ENCODE measurements around the gene GFPT1.
"Not testable (repeated sequence)": the region's sequence is repeated elsewhere in the genome, so short reads cannot be mapped to it uniquely, and the experiment has no call there.

The GFPT1 gene

DNA sequence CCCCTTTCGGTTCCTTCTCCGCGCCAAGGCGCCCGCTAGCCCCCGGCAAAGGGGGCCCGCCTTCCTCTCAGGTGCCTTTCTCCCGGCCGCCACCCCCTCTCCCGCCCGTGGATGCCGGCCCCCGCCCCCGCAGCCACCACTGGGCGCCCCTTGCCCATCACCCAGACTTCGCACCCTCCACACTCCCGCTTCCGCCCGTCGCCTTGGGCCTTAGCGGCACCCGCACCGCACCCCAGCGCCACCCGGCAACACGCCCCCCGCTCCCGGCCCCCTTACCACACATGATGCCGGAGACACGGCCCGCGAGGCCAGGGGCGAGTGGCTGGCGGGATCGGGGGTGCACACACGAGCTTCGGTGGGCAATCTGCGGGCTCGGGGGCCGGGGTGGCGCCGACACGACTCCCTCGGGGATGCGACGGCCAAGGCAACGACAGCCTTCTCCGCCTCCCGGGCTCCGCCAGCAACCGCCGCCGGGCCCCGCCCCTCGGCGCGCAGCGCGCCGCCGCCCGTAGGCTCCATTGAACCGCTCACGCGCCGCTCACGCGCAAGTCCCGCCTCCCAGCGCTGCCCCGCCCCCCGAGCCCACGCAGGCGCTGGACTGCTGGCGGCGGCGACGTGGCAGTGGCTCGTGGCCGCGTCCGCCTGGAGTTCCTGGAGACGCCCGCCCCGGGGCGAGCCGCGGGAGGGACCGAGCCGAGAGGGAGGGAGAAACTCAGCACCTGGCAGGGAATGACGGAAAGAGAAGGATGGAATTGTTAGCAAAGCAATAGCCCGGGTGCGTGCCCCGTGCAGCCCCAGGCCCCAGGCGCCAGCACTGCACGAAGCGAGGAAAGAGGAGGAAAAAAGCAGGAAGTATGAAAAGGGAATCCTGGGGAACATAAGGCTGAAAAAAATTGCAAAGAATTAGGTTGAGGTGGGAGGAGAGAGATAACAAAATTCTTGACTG, at the start of gene GFPT1:
GFPT1 (minus strand) TSS at position 439 of the 946 bp plus-strand sequence; CDS start at position 283, 156 bp downstream.
- peak; percentile 97 for DNase-seq

DNA sequence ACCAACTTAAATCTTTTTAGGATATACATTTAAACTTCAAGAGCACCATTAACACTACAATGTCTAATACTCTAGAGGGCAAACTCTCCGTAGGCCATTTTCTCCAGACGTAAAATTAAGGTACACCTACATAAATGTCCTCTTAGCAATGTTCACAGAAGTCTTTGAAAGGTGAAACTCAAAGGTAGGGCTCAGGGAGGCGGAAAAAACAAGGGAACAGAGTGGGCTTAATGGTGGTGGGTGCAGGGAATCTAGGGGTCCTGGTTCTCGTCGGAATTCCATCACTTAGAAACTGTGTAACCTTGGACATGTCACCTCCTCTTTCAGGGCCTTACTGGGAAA, 49.5 kb upstream of the GFPT1 start:
- DNase-seq: no peak

DNA sequence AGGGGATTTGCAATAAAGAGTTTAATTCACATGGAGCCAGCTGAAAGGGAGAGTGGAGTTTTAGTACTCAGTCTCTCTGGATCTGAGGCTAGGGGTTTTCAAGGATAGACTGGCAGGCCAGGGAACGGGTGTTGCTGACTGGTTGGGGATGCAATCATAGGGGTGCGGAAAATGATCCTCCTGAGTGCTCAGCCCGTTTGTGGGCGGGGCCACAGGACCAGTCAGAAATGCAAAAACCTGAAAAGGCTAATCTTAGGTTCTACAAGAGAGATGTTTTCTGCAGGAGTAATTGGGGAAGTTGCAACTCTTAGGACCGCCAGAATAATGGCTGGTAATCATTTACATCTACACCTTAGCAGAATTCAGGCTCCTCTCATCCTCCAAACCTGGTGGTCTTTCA, 47.7 kb upstream of the GFPT1 start:
- DNase-seq: no peak

DNA sequence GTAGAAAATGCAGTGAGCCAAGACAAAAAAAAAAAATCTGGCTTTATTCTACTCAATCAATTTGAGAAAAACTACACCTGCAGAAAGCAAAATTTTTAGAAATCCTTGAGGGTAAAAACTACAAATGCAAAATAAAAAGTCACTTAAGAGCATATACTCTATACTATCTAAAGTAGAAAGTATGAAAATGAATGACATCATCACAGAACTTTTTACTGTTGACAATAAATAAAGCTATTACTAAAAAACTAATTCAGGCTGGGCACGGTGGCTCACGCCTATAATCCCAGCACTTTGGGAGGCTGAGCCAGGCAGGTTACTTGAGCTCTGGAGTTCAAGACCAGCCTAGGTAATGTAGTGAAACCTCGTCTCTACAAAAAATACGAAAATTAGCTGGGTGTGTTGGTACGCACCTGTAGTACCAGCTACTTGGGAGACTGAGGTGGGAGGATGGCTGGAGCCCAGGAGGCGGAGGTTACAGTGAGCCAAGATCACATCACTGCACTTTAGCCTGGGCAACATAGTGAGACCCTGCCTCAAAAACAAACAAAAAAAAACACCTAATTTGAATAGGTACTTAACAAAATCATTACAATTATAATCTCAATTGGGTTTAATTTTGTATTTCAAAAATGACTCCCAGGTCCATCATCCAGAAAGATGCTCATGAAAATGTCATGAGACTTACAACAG, 42.6 kb upstream of the GFPT1 start:
- DNase-seq: no peak

DNA sequence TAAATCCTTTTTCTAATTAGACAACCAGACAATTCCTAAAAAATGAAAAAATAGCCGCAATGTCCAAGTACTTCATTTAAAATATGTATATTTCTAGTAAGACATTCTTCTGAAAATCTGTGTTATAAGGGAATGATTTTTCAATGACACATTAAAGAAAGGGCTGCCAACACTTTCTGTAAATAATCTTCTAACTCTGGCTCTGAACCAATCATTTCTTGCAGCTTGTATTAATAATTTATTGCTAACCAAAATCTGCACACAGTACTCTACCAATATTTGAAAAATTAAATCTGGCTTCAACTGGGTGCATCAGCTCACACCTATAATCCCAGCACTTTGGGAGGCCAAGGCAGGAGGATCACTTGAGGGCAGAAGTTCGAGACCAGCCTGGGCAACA, 42.0 kb upstream of the GFPT1 start:
- no peak for DNase-seq

DNA sequence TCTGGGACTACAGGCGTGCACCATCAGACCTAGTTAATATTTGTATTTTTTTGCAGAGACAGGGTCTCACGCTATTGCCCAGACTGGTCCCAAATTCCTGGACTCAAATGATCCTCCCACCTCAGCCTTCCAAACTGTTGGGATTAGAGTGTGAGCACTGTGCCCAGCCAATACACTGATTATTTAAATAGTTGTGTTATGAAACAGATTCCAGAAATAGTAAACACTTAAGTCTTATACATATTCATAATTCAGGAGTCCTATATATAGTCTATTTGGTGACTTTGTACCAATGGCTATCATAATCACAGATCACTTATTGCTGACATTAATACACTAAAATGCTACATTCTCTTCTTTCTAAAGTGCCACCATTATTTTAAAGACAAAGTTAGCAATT, 37.4 kb upstream of the GFPT1 start:
- no peak for DNase-seq

DNA sequence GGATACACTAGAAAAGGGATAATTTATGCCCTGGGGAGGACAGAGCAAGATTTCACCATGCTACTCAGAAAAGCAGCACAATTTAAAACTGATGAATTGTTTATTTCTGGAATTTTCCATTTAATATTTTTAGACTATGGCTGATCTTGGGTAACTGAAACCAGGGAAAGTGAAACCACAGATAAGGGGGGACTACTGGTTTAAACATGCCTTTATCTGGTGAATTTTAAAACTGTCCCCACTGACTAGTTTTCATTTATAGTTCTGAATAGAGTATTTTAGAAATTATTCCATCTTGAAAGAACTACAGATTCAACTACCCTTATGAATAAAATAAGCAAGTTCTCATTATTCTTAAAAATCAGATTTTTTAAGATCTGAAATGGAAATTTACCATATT, 35.2 kb upstream of the GFPT1 start:
- no peak for DNase-seq

DNA sequence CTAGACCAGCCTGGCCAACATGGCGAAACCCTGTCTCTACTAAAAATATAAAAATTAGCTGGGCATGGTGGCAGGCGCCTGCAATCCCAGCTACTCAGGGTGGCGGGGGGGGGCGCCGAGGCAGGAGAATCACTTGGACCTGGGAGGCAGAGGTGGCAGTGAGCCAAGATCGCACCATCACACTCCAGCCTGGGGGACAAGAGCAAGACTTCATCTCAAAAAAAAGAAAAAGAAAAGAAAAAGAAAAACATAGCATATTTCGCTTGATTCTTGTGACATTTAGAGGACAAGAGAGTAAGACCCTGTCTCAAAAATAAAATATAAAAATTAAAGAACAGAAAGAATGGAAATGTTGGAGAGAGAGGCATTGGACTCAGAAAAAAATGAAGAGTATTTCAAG, 32.1 kb upstream of the GFPT1 start:
- not testable (repeated sequence) for DNase-seq

DNA sequence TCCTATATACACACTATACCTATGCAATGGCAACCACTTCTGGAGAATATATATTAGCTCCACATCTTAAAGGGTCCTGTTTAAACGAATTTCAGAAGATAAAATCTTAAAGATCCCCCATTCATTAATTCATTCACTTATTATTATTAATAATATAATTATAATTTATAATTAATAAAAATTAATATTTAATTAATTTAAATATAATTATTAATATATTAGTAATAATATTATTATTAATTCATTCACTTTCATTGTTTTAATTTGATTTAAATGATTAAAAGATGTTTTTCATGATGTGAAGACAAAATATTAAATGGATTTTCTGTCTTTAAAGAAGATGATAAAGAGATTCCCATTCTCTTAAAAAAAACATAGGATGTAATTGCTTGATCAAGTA, 29.1 kb upstream of the GFPT1 start:
- DNase-seq: no peak

DNA sequence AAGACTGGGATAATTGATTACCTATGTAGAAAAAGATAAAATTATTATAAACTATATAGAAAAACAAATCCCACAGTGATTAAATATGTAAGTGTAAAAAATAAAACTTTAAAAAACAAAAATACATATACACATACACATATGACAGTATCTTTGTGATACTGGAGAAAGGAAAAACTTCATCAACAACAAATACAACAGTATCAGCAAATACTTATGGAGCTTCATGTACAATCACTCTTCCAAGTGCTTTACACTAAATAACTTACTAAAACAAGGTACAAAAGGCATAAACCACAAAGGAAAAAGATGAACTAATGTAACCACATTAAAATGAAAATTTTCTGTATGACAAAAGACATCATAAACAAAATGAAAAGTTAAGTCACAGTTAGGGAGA, 24.1 kb upstream of the GFPT1 start:
- DNase-seq: no peak

DNA sequence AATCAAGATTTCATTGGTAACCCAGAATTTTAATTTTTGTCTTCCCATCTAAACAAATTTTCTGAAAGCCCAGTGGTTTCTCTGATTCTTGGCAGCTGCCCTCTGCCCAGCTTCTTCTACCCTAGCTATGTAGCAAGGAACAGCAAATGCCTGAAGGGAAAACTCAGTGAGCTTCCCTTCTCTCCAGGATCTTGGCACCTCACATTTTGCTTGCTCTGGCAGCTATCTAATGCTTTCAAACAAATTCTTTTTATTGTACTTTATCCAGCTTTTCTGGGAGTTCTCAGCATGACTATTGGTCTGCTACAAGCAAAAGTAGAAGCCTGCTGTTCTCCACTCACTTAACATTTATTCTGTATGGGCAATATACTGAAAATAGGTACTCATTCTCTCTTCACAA, 18.3 kb upstream of the GFPT1 start:
- DNase-seq: no peak

DNA sequence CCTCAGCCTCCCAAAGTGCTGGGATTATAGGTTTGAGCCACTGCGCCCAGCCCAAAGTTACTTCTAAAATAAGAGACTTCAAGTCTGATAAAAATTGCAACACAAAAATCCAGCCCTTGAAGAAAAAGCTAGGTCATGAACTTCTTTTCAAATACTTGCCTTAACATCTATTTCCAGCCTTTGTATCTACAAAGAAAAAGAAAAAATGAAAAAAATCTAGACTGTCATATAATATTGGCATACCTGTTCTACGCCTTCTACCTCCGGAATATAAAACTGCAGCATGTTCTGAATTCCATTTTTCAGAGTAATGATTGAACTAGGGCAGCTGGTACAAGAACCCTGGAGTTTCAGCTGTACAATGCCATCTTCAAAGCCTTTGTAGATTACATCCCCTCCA, 13.1 kb upstream of the GFPT1 start:
- DNase-seq: no peak

DNA sequence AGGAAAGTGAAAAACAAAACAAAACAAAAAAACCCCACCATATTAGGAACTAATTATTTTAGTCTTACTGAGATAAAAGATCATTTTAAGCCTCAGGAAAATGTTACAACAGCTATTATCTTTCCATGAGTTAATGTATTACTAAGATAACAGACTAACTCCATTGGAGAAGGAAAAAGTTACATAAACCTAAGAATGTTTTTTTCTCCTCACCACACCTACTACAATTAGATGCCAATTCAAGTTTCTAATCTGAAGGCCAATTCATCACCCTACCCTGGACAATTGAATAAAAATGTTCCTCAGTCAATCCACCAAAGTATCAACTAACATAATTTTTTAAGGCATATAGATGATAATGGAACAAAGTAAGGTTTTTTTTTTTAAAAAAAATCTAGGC, 10.2 kb upstream of the GFPT1 start:
- DNase-seq: no peak

DNA sequence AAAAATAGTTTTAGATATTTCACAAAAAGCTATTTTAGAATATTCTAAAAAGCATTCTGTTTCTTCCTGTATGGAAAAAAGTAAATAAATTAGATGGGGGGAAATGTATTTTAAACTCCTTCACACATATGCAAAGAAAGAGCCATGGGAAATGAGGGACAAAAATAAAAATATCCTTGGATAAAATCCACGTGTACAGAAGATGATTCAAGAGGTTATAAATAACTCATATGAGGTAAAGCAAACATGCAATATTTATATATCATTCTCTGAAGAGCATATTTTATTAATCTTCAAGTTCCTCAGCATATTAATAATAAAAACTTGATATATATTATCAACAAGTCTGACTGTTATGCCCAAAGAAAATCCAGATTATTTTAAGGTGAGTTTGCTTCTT, 8.8 kb upstream of the GFPT1 start:
- no peak for DNase-seq

DNA sequence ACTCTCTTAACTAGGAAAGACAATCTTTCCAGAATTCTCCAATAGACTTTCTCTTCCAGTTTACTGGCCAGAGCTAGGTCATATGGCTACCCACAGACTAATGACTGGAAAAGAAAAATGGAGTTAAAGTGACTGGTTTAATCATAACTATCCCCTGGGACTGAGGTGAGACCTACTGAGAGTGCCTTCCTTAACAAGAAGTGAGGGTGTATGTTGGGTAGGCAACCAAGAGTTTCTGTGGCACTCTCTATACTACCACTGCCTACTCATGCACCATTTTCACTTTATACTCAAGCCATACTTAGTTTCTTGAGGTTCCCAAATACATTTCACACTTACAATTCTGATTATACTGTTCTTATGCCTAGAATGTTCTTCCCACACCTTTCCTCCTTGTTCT, 6.9 kb upstream of the GFPT1 start:
- no peak for DNase-seq

DNA sequence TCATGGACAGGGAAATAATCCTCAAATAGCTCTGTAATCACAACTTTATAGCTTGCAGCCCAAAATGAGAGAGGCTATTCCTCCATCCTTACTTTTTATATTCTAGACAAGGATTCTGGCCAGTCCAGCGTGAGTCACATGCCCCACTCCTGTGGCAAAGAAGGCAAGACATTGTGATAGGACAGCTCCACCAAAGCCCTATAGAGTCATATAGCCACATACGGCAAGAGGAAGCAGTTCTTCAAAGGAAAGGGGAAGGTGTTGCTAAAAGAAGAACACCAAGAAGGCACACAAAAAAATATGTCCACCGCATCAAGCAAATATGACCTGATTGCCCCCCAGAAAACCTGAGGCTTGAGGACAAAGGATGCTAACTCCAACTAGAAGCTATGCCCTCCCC, 3.4 kb upstream of the GFPT1 start:
- DNase-seq: no peak

DNA sequence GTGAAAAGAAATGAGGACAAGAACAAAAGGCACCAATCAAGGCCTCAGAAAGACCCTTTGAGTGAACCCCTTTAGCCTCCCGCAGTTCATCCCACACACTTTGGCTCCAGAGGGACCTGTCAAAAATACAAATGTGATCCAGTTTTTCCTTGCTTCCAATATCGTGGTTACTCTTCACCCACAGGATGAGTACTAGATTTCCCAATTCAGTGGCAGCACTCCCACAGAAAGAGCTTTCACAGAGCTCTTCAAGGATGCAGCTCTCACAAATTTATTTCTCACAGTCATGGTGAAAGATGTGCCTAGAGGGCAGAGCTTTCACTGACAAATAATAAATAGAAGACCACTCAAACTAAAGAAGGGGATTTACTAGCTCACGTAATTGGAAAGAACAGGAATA, 3.0 kb upstream of the GFPT1 start:
- DNase-seq: no peak

DNA sequence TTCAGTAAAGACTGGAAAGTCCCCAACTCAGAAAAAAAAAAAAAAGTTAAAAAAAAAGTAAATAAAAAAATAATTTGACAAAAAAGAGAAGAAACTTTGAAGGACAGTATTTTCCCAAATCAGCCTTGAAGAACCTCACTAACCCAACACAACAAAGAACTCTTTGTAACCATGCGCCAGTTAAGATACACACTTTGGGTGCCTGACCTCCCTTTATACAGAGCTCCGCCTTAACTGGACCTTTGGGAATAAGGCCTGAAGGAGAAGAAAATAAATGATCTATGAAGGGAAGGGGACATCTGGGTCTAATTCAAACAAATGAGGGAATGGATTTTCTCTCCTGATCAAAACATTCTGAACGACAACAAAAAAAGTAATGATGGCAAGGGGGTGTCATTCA, 2.2 kb upstream of the GFPT1 start:
- no peak for DNase-seq

DNA sequence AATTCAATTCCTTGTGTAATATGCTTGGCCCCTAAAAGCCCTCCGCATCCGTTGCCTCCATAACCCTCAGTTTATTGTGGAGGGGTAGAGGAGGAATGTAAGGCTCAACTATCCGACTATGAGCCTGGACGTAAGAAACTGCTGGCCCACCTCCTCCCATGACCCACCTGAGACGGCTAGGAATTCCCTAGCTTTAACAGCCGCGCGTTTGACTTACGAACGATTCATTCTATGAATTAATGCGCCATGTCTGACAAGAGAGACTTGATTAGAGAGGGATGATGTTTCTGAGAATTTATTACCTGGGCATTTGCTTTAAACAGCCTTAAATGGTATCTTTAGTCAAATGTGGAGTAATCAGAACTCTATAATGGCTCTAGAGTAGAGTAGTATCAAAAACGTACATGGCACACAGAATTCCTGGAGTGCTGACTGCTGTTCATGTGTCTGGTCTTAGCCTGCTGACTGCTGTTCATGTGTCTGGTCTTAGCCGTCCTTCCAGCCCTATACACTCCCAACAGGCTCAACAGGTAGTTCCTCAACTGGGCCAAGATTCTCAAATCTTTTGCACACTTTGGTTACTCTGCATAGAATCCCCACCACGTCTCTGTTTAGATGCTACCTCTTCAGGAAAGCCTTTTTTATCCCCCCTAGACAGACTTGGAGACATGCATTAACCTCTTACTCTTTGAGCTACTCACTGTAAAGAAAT, 899 bp upstream of the GFPT1 start:
- DNase-seq: no peak

DNA sequence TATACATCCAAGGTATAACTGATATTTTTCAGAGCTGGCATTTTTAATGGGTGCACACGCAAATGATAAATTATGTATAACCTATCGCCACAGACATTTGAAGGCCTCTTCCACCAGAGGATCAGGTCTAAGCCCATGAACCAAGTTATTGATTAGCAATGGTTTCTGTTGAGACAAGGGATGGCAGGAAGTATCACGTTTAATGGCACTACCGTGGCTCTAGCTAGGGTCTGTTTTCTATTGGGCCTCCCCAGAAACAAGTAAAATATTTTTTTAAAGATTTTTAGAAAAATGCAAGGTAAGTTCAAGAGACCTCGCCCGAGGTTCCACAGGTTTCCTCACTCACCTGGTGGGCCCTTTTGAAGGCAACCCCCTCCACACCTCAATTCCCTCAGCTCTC, 667 bp downstream of the GFPT1 start:
- peak; percentile 50 for DNase-seq

DNA sequence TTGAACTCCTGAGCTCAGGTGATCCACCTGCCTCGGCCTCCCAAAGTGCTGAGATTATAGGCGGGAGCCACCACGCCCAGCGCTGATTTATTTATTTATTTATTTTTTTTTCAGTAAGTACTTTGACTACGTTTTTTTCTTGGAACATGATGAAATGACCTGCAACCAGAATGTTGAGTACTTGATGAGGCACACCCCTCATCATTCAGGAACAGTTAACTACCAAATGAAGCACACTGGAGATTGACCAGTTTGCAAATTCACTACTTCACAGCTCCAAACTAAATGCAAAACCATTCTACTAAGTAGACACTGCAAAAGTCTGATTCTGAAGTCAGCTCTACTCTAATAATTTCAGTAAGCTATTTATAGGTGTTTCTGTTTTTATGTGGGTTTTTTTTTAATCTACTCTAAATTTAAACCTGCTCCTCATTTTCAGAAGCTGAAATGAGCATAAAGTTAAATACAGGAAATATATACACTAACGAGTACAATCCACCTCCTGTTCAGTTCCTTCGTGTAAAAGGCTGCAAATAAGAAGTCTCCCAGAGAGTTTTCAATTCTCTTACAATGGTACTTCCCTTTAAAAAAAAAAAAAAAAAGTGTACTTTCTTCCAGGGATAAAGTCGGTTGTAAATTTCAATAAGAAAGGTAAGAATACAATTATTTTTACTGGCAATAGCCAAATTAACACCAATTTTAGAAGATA, 1.4 kb downstream of the GFPT1 start:
- peak; percentile 13 for DNase-seq

DNA sequence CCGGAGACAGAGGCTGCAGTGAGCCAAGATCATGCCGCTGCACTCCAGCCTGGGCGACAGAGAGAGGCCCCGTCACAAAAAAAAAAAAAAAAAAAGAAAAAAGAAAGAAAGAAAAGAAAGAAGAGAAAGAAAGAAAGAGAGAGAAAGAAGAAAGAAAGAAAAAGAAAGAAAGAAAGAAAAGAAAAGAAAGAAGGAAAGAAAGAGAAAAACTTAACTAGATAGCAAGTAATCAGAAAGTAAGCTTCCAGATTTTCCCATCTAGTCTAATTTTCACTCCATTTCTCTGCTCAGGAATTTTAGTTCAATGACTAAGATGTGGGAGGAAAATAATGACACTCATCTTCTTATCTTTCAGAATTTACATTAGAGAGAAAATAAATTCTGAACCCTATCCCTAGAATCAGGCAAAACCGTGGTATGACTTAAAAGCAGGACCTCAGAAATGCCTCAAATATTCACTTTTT, 2.4 kb downstream of the GFPT1 start:
- DNase-seq: no peak

DNA sequence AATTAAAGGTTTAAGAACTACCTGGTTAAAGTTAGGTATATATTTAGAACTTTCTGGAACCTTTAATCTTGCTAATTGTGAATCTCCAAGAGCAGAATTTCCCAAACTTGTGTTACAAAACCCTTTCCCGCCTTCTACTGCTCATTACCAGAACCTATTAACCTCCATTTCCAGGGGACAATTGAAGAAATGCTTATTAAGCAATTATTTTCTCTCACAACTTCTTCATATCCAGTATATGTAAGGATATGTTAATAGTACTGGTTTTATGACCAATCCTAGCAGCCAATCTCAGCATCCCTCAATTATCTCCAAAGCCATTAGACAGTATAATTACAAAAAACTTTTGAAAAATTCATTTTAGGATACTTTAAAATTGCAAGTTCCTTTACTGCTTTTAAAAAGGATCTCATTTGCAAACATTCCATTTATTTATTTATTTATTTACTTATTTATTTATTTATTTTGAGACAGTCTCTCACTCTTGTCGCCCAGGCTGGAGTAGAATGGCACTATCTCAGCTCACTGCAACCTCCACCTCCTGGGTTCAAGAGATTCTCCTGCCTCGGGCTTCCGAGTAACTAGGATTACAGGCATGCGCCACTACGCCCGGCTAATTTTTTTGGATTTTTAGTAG, 3.7 kb downstream of the GFPT1 start:
- DNase-seq: no peak

Measured in eye (tissue), 1 donor.